ENCODE results near the gene LYRM4. TPM values are rescaled to one million over a fixed set of nuclear protein-coding genes. Genes with fewer than 3 reads are reported as not detected.

LYRM4 gene
- total RNA-seq, 1 donor from 2014 or later, result 27.1 TPM

DNA sequence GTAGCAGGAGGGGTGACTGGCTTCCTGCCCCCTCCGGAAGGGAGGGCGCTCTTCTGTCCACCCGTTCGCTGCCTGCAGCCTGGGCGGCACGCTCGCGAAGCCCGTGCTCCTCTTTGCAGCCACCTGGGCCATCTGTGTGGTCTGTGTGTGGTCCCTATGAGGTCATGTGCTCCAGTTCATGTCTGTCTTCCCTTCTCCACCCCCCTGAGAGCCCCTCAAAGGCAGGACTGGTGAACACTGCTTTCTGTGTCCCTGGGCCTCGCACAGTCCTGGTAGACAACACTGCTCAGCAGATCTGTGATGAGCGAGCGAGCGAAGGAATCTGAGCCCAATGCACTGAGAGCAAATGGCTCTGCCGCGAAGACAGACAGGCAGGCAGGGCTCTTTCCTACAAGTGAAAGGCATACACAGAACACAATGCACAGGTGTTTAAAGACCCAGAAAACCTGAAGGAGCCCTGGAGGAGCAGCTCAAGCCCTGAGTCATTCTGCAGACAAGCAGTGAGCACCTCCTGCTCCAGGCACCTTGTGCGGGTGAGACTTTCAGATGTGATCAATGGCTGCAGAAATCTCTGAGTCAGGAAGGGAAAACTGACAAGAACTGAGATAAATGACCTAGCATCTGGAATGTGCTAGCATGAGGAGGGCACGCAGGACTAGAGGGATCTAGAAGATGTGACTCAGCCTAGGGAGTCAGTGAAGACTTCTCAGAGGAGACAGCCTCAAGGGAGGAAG lies 148.5 kb downstream of the LYRM4 start:
- Mint-ChIP-seq H3K27me3 (ENCODE audit: unreplicated experiment) (no peaks in the 10 kb centered on the region), H3K27ac (ENCODE audit: unreplicated experiment) (no peak overlapping the region), H3K9me3 (ENCODE audit: unreplicated experiment) (no peaks in the 10 kb centered on the region), H3K36me3 (ENCODE audit: unreplicated experiment) (peaks cover 2% of the 10 kb centered on the region), H3K4me3 (ENCODE audit: unreplicated experiment) (no peak overlapping the region), H3K4me1 (ENCODE audit: unreplicated experiment) (peaks cover 4% of the 10 kb centered on the region)
- no peak for DNase-seq (ENCODE audit: extremely low spot score, unreplicated experiment)
- TF ChIP-seq, protein P1, sequence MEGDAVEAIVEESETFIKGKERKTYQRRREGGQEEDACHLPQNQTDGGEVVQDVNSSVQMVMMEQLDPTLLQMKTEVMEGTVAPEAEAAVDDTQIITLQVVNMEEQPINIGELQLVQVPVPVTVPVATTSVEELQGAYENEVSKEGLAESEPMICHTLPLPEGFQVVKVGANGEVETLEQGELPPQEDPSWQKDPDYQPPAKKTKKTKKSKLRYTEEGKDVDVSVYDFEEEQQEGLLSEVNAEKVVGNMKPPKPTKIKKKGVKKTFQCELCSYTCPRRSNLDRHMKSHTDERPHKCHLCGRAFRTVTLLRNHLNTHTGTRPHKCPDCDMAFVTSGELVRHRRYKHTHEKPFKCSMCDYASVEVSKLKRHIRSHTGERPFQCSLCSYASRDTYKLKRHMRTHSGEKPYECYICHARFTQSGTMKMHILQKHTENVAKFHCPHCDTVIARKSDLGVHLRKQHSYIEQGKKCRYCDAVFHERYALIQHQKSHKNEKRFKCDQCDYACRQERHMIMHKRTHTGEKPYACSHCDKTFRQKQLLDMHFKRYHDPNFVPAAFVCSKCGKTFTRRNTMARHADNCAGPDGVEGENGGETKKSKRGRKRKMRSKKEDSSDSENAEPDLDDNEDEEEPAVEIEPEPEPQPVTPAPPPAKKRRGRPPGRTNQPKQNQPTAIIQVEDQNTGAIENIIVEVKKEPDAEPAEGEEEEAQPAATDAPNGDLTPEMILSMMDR (IDR thresholded peaks at IDR 0.05), result no peak

DNA sequence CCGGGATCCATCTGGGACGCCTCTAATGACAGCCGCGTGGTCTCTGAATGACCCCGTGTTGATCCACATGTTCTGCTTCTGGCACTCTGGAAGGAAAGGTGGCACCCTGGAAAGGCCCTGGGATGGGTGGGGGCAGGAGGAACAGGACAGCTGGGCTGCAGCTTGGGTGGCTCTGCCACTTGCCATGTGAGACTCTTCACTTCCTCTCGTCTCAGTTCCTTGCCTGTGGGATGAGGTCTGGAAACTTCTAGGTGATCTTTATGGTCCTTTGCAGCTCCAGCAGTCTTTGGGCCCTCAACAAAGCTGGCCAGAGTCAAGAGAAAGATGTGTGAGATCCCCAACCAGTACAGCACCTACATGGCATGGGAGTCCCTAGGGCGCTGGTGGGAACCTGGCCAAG lies 149.1 kb downstream of the LYRM4 start:
- TF ChIP-seq, protein P1 (IDR thresholded peaks at IDR 0.05), result no peak
- Mint-ChIP-seq H3K4me3 (ENCODE audit: unreplicated experiment) (no peak overlapping the region), H3K27ac (ENCODE audit: unreplicated experiment) (no peak overlapping the region), H3K36me3 (ENCODE audit: unreplicated experiment) (peaks cover 2% of the 10 kb centered on the region), H3K4me1 (ENCODE audit: unreplicated experiment) (peaks cover 4% of the 10 kb centered on the region), H3K27me3 (ENCODE audit: unreplicated experiment) (no peaks in the 10 kb centered on the region), H3K9me3 (ENCODE audit: unreplicated experiment) (no peaks in the 10 kb centered on the region)
- DNase-seq (ENCODE audit: extremely low spot score, unreplicated experiment), result no peak

DNA sequence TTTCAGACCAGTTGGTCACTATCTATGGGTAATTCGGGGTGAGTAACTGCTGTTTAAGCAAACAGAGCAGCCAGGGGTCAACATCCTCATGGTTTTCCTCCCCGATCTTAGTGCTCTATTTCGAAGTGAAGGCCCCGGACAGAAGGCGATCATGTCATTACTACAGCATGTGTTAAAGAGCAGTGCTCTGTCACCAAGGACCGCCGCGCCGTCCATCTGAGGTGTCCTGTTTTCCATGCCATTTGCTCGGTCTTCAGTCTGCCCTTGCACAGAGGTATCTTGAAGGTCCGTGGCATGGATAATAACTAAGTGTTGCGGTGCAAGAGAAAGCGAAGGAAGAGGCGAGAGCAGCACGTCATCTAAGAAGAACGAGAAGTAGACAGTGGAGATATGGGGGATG lies 150.5 kb downstream of the LYRM4 start:
- H3K4me3 Mint-ChIP-seq (ENCODE audit: unreplicated experiment), result no peak overlapping the region
- H3K4me1 Mint-ChIP-seq (ENCODE audit: unreplicated experiment), result no peaks in the 10 kb centered on the region
- H3K27ac Mint-ChIP-seq (ENCODE audit: unreplicated experiment), result no peak overlapping the region
- peaks cover 2% of the 10 kb centered on the region for H3K36me3 Mint-ChIP-seq (ENCODE audit: unreplicated experiment)
- no peaks in the 10 kb centered on the region for H3K27me3 Mint-ChIP-seq (ENCODE audit: unreplicated experiment)
- TF ChIP-seq, protein P1 (IDR thresholded peaks at IDR 0.05), result no peak
- DNase-seq (ENCODE audit: extremely low spot score, unreplicated experiment), result no peak
- H3K9me3 Mint-ChIP-seq (ENCODE audit: unreplicated experiment), result no peaks in the 10 kb centered on the region

DNA sequence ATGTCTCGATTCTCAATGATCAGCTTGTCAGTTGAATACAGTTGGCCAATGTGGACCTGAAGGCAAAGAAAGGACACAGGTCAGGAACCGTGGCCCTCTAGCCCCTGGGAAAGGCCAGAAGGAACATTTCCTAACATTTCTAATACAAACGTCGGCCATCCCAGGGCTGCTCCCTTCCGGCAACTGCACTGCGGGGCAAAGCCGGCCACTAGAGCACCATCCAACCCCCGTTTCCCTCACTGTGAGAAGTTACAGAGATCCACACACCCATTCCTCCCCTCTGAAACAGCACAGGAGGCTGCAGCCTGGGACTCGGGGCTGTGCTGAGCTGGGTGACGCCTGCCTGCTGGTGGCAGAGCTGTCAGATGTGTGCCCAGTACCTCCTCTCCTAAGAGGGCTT lies 151.3 kb downstream of the LYRM4 start:
- H3K36me3 Mint-ChIP-seq (ENCODE audit: unreplicated experiment), result peaks cover 2% of the 10 kb centered on the region
- DNase-seq (ENCODE audit: extremely low spot score, unreplicated experiment), result no peak
- no peak overlapping the region for H3K4me3 Mint-ChIP-seq (ENCODE audit: unreplicated experiment)
- H3K4me1 Mint-ChIP-seq (ENCODE audit: unreplicated experiment), result no peaks in the 10 kb centered on the region
- no peak overlapping the region for H3K27ac Mint-ChIP-seq (ENCODE audit: unreplicated experiment)
- TF ChIP-seq, protein P1 (IDR thresholded peaks at IDR 0.05), result no peak
- H3K9me3 Mint-ChIP-seq (ENCODE audit: unreplicated experiment), result no peaks in the 10 kb centered on the region
- H3K27me3 Mint-ChIP-seq (ENCODE audit: unreplicated experiment), result no peaks in the 10 kb centered on the region

DNA sequence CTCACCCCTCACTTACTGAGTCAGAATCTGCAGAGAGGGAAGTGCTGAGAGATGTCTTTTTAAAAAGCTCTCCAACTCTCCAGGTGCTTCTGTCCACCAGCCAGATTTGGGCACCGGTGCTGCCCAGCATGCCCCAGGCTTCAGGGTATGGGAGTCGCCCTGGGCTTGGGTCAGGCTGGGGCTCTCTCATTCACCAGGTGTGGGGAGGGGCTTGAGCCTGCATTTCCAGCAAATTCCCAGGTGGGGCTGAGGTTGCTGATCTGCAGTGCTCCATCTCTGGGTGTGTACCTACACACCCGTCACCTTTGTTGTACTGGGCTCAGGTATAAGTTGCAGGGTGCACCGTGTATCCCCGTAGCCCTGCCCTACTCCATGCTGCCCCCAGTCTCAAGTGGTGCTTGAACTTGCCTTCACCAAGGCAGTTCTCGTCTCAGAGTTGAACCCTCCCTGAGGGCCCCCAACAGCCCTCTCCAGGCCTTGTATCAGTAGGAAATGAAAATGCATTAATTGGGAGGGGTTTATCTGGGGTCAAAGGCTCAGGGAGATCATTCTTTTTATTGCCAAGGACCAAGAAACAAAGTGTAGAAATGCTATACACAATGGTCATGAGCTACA lies 152.1 kb downstream of the LYRM4 start:
- Mint-ChIP-seq H3K9me3 (ENCODE audit: unreplicated experiment) (no peaks in the 10 kb centered on the region), H3K4me3 (ENCODE audit: unreplicated experiment) (no peak overlapping the region), H3K4me1 (ENCODE audit: unreplicated experiment) (no peaks in the 10 kb centered on the region), H3K27ac (ENCODE audit: unreplicated experiment) (no peak overlapping the region), H3K27me3 (ENCODE audit: unreplicated experiment) (no peaks in the 10 kb centered on the region), H3K36me3 (ENCODE audit: unreplicated experiment) (peaks cover 2% of the 10 kb centered on the region)
- no peak for DNase-seq (ENCODE audit: extremely low spot score, unreplicated experiment)
- TF ChIP-seq, protein P1 (IDR thresholded peaks at IDR 0.05), result no peak

Data from osteocyte (in vitro differentiated cells).